T-helper 9 cell (primary cell): ENCODE results near the gene FOXL2NB.

Source experiments
- DNase-seq: peaks from one replicate; pipeline ENCODE4 v3.0.0-alpha.2; 2020

The FOXL2NB gene

GRCh38 chr3:138933068-138933668, 13.8 kb upstream of the FOXL2NB start:
- DNase-seq = no peak

- DNase-seq = no peak
Observed at GRCh38 chr3:138933981-138934691, 12.9 kb upstream of the FOXL2NB start.

- no peak for DNase-seq
Observed at GRCh38 chr3:138935505-138935862, 11.5 kb upstream of the FOXL2NB start.

- DNase-seq = peak; percentile 66
Observed at GRCh38 chr3:138935863-138936740, 10.9 kb upstream of the FOXL2NB start.

GRCh38 chr3:138936741-138937689, 10.0 kb upstream of the FOXL2NB start:
- no peak for DNase-seq

- no peak for DNase-seq
Observed at GRCh38 chr3:138937690-138938055, 9.3 kb upstream of the FOXL2NB start.

GRCh38 chr3:138938056-138938876, 8.8 kb upstream of the FOXL2NB start:
- no peak for DNase-seq

- no peak for DNase-seq
Observed at GRCh38 chr3:138938877-138939560, 8.0 kb upstream of the FOXL2NB start.

GRCh38 chr3:138939561-138940241, 7.3 kb upstream of the FOXL2NB start:
- no peak for DNase-seq

- no peak for DNase-seq
Observed at GRCh38 chr3:138940446-138940845, 6.6 kb upstream of the FOXL2NB start.

GRCh38 chr3:138941259-138941885, 5.6 kb upstream of the FOXL2NB start:
- DNase-seq = no peak

- no peak for DNase-seq
Observed at GRCh38 chr3:138942271-138942670, 4.7 kb upstream of the FOXL2NB start.

- DNase-seq = no peak
Observed at GRCh38 chr3:138942861-138943623, 4.0 kb upstream of the FOXL2NB start.

GRCh38 chr3:138943724-138944653, 3.0 kb upstream of the FOXL2NB start:
- no peak for DNase-seq

GRCh38 chr3:138944654-138944928, 2.4 kb upstream of the FOXL2NB start:
- no peak for DNase-seq

- DNase-seq = no peak
Observed at GRCh38 chr3:138944929-138945708, 1.9 kb upstream of the FOXL2NB start.
